Measurements from ENCODE around the gene DPYD.

Gene DPYD

GRCh38 chr1:97824200-97824599, 96.6 kb downstream of the DPYD start:
- no peak overlapping the region for H3K4me3 ChIP-seq (ENCODE audit: low read depth, low read length)
- H3K27ac ChIP-seq: no peak overlapping the region
- no peaks in the 10 kb centered on the region for H3K9me3 ChIP-seq (ENCODE audit: severe bottlenecking)
- TF ChIP-seq CTCF (IDR thresholded peaks at IDR 0.05; ENCODE audit: low read depth, low read length): no peak
- DNase-seq: no peak
- no peaks in the 10 kb centered on the region for H3K36me3 ChIP-seq
- no peaks in the 10 kb centered on the region for H3K27me3 ChIP-seq (ENCODE audit: insufficient read depth, low read depth, severe bottlenecking)

GRCh38 chr1:97820470-97821188, 100.2 kb downstream of the DPYD start:
- no peaks in the 10 kb centered on the region for H3K36me3 ChIP-seq

GRCh38 chr1:97816927-97817326, 103.9 kb downstream of the DPYD start:
- no peaks in the 10 kb centered on the region for H3K9me3 ChIP-seq (ENCODE audit: severe bottlenecking)
- H3K27ac ChIP-seq: no peak overlapping the region
- no peaks in the 10 kb centered on the region for H3K27me3 ChIP-seq (ENCODE audit: insufficient read depth, low read depth, severe bottlenecking)
- TF ChIP-seq CTCF (IDR thresholded peaks at IDR 0.05; ENCODE audit: low read depth, low read length): no peak
- H3K36me3 ChIP-seq: no peaks in the 10 kb centered on the region
- DNase-seq: no peak
- H3K4me3 ChIP-seq (ENCODE audit: low read depth, low read length): no peak overlapping the region

More at GRCh38 chr1:97820470-97821188, 100.2 kb downstream of the DPYD start:
- Histone ChIP-seq H3K27me3 (ENCODE audit: insufficient read depth, low read depth, severe bottlenecking) (no peaks in the 10 kb centered on the region), H3K9me3 (ENCODE audit: severe bottlenecking) (no peaks in the 10 kb centered on the region), H3K4me3 (ENCODE audit: low read depth, low read length) (no peak overlapping the region), H3K27ac (no peak overlapping the region)
- DNase-seq: no peak
- TF ChIP-seq CTCF (IDR thresholded peaks at IDR 0.05; ENCODE audit: low read depth, low read length): 0 out of 2 replicates have a peak, but pooled peaks have one; percentile 9

- no peak for TF ChIP-seq CTCF (IDR thresholded peaks at IDR 0.05; ENCODE audit: low read depth, low read length)
- no peak overlapping the region for H3K27ac ChIP-seq
- no peaks in the 10 kb centered on the region for H3K9me3 ChIP-seq (ENCODE audit: severe bottlenecking)
- DNase-seq: no peak
- H3K27me3 ChIP-seq (ENCODE audit: insufficient read depth, low read depth, severe bottlenecking): no peaks in the 10 kb centered on the region
- H3K36me3 ChIP-seq: no peaks in the 10 kb centered on the region
- H3K4me3 ChIP-seq (ENCODE audit: low read depth, low read length): no peak overlapping the region
Observed at GRCh38 chr1:97814804-97815203, 106.0 kb downstream of the DPYD start.

- Histone ChIP-seq H3K27me3 (ENCODE audit: insufficient read depth, low read depth, severe bottlenecking) (no peaks in the 10 kb centered on the region), H3K9me3 (ENCODE audit: severe bottlenecking) (no peaks in the 10 kb centered on the region), H3K36me3 (no peaks in the 10 kb centered on the region), H3K4me3 (ENCODE audit: low read depth, low read length) (no peak overlapping the region), H3K27ac (no peak overlapping the region)
- TF ChIP-seq CTCF (IDR thresholded peaks at IDR 0.05; ENCODE audit: low read depth, low read length): no peak
- no peak for DNase-seq
Observed at GRCh38 chr1:97814121-97814520, 106.7 kb downstream of the DPYD start.

GRCh38 chr1:97812076-97812475, 108.8 kb downstream of the DPYD start:
- no peak for TF ChIP-seq CTCF (IDR thresholded peaks at IDR 0.05; ENCODE audit: low read depth, low read length)
- H3K36me3 ChIP-seq: no peaks in the 10 kb centered on the region
- no peaks in the 10 kb centered on the region for H3K27me3 ChIP-seq (ENCODE audit: insufficient read depth, low read depth, severe bottlenecking)
- H3K9me3 ChIP-seq (ENCODE audit: severe bottlenecking): no peaks in the 10 kb centered on the region
- no peak overlapping the region for H3K4me3 ChIP-seq (ENCODE audit: low read depth, low read length)
- DNase-seq: no peak
- H3K27ac ChIP-seq: no peak overlapping the region
